ENCODE results near the gene MARCHF10.

DNA sequence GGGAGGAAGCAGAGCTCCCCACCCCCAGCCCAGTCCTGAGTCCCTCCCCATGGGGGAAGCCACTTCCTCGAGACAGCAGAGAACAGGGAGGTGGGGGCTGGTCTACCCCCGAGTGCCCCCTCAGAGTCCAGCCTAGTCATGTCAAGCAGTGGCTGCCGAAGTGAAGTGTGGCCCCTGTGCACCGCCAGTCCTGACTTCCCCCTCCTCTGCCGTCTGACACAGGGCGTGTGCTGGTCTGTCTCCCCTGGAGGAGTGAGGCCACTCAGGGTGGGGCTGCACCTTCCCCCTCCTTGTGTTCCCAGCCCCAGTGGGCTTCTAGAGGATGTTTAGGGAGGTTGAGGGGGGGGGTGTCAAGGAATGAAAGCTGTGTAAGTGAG lies 133.8 kb downstream of the MARCHF10 start:
- TF ChIP-seq, protein P1, sequence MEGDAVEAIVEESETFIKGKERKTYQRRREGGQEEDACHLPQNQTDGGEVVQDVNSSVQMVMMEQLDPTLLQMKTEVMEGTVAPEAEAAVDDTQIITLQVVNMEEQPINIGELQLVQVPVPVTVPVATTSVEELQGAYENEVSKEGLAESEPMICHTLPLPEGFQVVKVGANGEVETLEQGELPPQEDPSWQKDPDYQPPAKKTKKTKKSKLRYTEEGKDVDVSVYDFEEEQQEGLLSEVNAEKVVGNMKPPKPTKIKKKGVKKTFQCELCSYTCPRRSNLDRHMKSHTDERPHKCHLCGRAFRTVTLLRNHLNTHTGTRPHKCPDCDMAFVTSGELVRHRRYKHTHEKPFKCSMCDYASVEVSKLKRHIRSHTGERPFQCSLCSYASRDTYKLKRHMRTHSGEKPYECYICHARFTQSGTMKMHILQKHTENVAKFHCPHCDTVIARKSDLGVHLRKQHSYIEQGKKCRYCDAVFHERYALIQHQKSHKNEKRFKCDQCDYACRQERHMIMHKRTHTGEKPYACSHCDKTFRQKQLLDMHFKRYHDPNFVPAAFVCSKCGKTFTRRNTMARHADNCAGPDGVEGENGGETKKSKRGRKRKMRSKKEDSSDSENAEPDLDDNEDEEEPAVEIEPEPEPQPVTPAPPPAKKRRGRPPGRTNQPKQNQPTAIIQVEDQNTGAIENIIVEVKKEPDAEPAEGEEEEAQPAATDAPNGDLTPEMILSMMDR (IDR thresholded peaks at IDR 0.05) = no peak
- no peak for TF ChIP-seq POLR2A (IDR thresholded peaks at IDR 0.05)

Measured in transverse colon (tissue), 3 donors.